Activated T-cell treated with anti-CD3 and anti-CD28 coated beads for 1 hour (primary cell): Measurements from ENCODE around the gene ADGRB2.
"Not testable (repeated sequence)": the region's sequence is repeated elsewhere in the genome, so short reads cannot be mapped to it uniquely, and the experiment has no call there.

ENCODE experiments used
- DNase-seq: peaks from one replicate; pipeline ENCODE4 v3.0.0-alpha.2; 2020; ENCODE audit warnings: low read depth

ADGRB2 gene

DNA sequence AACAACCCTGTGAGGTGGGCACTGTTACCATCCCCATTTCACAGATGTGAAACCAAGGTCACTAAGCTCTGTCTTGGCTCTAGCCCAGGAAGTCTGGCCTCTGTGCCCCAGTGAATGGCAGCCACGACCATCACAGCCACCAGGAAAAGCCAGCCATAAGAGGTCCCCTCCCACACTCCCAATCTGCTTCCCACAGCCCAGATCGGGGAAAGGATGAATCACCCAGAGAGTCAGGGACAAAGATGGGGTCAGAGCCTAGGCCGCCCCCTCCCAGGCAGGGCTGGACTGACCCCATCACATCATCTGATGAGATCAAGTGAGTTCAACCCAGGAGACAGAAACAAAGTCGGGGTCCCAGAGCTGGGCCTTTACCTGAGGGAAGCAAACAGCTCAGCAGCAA is 37.4 kb downstream of the ADGRB2 start:
- DNase-seq: no peak

DNA sequence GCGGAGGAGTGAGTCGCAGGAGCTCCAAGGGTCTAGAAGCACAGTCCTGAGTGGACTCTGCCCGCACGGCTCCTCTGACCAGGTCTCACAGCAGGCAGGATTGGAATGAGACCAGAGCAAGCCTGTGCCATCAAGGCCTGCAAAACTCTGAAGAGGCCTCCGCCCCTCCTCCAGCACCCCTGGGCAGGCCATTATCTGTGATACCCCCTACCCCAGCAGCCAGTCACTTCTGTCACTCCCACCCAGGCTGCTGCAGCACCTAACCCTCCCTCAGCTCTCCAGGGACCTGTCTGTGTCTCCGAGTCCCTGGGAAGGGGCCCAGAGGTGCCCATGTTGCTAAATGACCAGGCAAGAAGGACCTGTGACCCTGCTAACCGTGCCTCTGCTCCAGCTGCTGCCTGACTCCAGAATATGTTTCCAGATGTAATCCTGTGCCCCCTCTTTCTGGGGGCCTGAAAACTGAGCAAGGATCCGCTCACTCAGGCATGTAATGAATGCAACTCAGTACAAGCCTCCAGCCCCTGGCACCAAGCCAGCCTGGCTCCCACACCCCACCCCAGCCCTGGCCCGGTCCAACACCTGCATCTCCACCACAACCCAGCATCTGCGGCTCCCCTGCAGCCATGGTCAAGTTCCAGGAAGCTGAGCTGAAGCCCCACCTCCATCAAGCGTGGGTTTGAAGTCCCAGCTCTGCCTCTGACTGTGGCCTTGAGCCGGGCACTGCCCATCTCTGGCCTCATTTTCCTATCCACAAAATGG is 38.2 kb downstream of the ADGRB2 start:
- DNase-seq: no peak

DNA sequence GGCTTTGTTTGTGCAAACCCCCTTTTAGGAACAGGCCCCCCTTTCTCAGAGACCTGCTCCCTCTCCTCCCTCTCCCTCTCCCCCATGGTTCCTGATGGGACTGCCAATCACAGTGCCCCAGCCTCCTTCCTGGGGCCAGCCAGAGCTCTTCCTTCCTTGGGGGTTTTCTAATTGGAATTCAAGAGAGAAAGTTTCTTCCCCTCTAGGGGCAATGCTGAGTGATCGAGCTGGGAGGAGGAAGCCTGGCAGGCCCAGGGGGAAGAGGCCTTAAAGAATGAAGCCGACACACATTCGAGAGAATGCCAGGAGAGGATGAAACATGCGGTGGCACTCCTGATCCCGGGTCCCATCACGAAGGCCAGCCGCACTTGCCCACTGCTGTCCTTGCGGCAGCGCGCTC is 39.0 kb downstream of the ADGRB2 start:
- no peak for DNase-seq

DNA sequence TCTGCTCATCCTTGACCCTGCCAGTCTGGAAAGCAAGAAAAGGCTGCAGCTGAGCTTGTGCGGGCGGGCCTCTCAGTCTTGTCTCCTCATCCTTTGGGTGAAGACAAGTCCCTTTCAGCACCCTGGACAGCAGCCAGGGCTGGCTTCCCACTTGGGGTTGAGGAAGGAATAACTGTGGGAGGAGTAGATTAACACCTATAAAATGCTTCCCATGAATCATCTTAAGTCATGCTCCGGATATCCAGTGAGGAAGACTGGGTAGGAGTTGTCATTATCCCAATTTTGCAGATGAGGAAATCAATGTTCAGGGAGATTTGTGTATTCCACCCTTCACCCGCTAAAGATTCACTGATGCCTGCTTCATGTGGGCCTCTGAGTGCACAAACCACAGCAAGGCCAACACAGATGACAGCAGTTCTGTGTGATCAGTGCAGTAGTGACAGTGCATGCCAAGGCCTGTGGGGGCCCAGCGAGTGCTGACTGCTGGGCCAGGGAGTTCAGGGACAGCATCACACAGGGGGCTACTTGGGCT is 40.2 kb downstream of the ADGRB2 start:
- DNase-seq: peak; percentile 25

DNA sequence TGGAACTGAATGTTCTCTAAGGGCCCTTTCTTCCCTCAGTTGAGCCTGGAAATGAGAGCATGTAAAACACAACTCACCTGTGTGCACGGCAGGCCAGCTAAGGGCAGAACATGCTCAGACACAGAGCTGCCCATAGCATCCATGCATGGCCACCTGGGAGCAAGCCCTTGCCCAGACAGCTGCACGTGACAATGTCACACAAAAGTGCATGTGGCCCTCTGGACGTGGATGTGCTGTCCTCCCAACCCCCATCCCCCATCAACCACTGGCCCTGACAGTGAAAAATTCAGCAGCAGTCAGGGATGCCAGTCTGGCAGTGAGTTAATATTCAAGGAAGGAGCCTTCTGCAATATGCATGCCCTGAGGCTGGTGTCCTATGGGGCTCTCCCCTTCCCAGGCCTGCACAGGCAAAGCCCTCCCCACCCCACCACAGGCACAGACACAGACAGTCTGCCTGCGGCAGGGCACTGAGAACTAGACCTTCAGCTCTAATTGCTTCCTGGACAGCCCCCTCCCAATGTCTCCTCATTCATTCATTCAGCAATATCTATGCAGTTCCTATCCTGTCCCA is 45.7 kb downstream of the ADGRB2 start:
- DNase-seq: no peak

DNA sequence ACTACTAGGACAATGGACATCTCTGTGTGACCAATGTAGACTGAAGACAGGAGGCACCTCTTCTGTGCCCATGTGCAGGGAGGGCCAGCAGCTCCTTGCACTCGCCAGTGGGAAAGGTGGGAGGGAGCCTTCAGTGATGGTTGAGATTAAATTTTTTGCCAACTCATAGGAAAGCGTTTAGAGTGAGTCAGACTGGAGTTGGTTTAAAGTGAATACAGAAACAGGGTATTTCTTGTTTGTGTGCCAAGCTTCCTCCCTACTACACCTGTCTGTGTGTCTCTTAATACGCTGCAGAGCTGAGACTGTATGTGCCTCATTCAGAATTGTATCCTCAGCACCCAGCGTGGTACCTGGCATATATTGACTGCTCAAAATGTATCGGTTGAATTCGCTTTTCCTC is 46.8 kb downstream of the ADGRB2 start:
- DNase-seq: no peak

DNA sequence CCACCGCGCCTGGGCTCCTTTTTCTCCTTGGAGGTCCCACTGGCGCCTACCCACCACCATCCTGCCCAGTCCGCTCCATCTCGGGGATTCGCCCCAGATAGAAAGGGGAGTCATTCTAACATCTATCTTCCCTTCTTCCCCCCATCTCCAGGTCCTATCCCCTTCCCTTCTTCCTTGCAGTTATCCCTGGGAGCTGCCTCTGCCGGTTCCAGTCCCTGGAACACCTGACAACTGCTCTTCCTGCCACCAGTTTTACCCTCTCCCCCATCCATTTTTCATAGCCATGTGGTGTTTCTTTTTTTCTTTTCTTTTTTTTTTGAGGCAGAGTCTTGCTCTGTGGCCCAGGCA is 48.3 kb downstream of the ADGRB2 start:
- no peak for DNase-seq

DNA sequence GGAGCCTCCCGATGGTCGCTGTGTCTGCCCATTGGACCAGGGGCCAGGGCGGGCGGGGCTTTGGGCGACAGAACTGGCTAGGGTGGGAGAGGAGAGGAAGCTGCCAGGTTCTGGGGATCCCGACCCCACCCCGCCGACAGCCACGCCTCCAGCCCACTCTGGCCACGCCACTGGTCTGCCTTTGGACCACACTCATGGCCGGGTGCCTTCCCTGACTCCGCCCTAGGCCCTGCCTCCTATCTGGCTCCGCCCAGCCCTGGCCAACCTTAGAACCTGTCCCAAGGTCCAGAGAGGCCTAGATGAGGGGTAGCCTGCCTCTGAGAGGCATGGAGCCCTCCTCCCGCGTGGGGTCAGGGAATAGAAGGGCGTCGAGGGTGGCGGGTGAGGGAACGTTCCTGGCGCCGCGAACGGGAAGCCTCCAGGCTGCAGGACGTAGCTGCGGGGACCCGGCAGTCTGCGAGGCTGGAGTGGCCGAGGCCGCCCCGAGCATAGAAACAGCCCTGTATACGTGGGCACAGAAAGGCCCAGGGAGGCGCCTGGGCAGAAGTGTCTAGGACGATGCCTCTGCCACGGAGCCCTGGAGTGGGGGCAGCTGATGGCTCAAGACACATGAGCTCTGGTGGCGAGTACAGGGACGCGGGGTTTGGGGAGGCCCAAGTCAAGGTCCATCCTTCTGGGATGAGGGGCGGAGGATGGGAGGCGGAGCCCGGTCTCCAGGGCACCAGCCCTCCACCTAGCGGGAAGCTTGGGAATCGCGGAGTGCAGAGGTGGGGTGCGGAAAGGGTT is 48.9 kb downstream of the ADGRB2 start:
- no peak for DNase-seq

DNA sequence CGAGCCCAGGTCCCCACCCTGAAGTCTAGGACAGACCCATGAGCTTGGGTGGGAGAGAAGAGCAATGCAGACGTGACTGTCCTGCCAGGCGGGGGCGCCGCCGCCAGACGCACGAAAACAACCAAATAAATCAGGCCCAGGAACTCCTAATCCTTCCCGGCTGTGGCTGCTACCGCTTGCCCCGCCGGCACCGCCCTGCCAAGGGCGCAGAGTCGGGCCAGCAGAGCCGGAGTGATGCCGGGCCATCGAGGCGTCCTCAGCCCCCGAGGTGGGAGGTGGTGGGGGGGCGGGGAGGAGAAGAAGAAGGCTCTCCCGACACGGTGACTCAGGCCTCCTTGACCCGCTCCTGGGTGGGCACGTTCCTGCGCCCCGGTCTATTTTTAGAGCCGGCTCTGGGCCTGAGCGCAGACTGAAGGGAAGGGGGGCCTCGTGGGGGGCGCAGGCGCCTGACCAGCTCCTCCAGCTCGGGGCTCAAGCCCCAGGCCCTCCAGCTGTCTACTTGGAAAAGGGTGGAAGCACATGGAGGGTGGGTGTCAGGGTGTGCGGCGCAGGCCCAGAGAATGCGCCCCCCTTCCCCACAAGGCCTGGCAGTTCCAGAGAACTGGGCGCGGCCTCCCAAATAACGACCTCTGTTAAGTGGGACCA is 49.6 kb downstream of the ADGRB2 start:
- peak; percentile 21 for DNase-seq

DNA sequence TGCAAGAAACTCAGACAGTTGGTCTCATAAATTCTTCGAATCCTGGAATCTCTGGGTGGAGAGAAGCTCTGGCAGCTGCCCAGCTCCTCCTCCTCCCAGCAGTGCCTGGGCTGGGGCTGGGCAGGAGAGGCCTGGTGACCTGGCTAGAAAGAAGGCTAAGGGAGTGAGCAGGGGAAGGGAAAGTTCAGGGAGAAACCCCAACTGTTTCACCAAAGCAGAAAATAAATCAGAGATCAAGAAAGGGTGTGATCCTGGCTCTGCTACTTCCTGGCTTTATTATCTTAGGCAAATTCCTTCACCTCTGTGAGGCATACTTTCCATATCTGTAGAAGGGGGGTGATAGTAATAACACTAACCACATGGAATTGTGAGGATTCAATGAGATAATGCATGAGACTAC is 51.5 kb downstream of the ADGRB2 start:
- no peak for DNase-seq

DNA sequence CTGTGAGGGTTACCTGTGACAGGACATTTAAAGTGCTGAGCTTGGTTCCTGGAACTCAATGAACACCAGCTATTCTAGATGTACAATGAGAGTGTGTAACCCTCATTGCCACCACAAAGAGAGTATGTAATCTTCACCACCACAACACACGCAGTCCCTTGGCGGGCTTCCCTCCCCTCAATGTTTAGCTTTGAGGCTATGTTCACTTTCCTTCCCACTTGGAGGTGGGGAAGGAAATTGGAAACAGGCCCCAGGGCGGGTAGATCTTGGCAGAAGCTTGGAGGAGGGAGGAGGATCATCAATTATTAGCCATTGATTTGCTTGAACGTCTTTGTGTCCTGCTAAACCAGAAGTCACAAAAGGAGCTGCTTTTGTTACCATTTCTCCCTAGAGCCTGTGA is 52.1 kb downstream of the ADGRB2 start:
- no peak for DNase-seq

DNA sequence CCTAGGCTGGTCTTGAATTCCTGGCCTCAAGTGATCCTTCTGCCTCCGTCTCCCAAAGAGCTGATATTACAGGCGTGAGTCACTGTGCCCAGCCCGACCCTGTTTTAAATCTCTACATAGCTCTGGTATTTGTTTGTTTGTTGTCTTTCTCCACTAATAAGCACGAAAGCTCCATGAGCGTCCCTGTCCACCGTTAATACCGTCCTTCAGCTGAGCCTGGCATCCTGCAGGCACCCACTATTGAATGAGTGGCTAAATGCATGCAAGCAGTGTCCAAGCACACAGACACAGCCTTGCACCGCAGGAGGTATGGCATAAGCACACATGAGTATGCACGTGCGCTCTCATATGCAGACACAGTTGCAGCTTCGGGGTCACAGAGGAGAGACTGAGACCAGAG is 55.8 kb downstream of the ADGRB2 start:
- no peak for DNase-seq

DNA sequence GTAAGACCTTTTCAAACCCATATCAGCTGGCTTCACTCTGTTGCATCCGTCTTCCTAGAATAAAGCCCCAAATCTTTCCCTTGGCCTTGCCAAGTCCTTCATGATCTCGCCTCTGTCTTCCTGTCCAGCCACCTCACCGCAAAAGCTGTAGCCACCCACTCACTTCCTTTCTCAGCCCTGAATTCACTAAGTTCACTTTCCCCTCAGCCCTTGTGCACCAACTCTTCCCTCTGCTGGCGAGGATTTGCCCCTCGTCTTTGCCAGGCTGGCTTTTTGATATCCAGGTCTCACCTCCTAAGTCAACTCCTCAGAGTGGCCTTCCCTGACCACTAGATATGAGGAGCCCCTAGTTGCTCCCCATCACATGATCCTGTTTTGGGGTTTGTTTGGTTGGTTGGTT is 56.4 kb downstream of the ADGRB2 start:
- DNase-seq: no peak

DNA sequence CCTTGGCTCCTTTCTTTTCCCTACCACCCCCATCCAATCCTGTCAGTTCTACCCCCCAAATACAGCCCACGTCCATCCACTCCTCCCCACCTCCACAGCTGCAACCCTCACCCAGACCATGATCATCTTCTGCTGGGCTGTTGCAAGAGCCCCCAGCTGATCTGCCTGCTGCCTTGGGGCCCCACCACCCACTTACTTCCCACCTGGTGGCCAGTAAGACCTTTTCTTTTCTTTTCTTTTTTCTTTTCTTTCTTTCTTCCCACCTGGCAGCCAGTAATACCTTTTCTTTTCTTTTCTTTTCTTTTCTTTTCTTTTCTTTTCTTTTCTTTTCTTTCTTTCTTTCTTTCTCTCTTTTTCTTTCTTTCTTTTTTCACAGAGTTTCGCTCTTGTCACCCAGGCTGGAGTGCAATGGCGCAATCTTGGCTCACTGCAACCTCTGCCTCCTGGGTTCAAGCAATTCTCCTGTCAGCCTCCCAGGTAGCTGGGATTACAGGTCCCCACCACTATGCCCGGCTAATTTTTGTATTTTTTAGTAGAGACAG is 57.0 kb downstream of the ADGRB2 start:
- DNase-seq: not testable (repeated sequence)

DNA sequence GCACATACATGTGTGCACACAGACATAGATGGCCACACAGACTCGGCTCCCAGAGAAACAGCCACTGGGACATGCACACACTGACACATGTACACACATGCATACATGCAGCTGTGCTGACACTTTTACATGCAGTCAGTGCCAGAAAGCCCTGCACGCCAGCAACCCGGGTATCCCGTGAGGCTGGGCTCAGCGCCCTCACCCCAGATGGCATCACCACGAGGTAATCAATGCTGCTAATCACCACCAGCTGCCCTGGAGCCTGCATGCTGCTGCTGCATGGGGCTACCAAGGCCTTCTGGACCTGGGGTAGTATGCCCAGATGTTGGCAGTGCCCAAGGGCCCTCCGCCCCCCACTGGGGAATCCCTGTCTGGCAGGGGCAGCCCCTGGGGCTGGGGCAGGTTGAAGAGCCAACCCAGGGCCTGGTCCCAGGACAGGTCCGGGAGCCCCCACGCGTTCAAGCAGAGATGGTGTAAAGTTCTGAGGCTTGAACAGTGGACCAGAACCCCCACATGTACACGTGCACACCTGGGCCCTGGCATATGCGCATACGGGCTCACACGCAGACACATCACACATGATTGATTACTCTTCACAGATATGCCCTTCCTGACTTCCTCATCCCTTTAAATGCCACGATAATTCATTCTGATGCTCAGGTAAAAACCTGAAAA is 57.6 kb downstream of the ADGRB2 start:
- no peak for DNase-seq

DNA sequence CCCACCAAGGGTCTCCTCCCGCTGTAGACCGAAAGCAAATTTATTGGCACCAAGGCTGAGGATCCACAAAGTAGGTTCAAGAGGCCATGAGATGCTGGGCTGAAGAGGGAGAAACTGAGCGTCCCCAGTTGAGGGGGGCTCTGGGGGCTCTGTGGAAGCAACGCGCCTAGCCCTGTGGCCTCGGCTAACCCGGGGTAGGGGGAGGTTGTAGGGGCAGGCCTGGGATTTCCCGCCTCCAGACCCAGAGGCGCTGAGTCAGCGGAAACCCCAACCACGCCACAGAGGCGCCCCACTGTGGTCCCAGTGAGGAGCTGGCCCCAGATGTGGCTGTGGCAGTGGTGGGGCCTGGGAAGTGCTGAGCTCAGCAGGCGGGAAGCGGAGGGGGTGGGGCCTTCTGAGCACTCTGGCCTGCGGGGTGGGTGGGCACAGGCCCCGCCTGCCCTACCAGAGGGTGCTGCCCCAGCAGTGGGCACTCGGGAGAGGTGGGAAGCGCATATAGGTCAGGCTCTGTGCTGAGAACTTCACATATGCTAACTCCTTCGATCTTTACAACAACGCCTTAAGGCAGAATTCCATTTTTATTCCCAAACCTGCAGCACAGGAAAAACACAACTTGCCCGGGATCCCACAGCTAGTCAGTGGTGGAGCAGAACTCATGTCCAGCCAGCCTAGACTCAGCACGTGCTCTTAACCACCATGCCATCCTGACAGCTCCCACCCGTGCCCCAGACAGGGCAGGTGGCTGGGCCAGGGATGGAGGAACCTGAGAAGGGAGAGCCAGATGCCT is 58.9 kb downstream of the ADGRB2 start:
- DNase-seq: peak; percentile 33

DNA sequence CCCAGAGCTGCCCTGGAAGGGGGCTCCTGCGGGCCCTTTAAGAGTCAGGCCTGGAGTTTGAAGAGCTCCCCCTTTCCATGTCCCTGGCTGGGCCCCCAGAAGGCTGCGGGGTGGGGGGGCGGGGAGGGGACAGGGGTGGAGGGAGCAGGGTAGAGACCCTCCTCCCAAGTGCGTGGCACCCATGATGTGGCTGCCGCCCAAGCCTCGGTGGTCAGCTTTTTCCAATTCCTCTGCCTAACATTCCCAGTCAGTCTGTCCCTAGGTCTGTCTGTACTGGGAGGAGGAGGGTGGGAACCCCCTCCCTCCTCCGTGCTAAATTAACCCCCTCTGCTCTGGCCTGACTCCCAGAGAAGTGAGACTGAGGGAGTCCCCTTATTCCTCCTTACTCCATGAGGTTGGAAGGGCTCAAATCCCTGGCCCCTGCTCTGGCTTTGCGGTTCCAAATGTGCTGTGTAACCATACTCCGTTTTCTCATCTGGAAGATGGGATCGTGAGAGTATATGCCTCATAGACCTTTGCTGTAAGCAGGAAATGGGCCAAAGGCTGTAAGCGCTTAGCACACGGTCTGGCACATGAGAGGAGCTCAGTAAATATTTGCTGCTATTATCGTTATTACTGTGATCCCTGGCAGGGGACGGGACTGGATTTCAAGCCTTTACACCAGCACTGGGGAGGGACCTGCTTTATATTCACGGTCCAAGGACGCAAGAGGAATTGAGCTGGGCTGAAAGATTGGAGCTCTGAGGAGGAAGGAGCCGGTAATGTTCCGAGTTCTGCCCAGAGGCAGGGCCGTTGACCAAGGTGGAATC is 59.7 kb downstream of the ADGRB2 start:
- DNase-seq: no peak

DNA sequence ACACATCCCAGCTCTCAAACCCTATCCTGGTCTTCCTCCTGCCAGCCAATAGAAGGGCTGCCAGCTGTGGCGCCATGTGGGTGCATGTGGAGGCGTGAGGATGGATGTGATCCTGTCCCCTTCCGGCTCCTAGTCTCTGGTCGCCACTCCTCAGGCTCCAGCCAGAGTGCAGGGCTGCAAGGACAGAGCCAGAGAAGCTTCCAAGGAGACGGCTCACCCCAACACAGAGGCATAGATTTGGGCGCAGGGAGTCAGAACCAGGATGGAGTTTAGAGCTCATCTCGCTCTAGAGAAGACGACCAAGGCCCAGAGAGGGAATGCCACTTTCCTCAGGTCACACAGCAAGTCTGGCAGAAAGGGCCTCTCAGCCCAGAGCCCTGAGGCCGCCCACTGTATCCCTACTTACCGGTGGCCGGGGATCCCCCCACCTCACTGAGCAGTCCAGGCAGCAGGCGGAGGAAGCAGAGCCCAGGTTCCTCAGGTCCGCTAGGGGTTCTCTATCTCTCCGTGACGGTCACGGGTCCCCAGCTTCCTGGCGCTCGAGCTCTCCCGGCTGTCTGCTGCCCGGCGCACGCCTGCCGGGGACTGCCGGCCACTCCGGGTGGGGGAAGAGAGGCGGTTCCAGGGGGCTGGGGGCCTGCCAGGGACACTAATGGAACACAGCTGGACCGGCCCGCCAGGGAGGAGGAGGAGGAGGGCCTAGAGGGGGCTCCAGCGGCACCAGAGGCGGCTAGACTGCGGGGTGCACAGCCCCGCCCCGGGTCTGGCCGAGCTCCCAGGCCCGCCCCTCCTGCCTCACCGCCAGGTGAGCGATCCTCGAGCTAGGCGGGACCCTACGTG is 60.5 kb downstream of the ADGRB2 start, which contains the start of gene COL16A1:
COL16A1 (minus strand) TSS at position 587 of the 840 bp plus-strand sequence. CDS start 1,824 bp downstream, outside the sequence.
- DNase-seq: no peak

DNA sequence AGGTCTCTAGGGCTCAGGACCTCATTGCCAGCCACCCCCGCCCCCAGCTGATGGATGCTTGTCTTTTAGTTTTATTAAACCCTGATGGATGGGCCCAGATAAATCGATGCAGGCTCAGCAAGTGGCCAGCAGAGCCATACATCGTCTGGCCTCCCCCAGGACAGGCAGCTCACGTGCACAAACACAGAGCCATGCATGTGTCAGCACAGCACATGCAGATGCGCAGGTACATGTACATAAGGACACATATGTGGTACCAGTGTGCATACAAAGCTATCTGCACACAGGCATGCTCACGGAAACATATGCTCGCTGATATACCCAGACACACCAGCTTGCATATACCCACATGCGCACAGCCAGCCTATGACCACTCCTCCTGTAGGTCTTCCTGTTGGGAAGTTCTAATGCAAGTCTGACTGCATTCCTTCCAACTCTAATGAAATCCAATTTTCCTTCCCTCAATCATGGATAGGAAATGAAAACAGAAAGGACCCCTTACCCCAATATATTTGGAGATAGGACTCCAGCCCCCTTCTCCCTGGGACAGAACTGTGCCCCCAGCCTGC is 61.2 kb downstream of the ADGRB2 start:
- DNase-seq: no peak
